Measurements from ENCODE around the gene LIMS1. TPM values are rescaled to one million over a fixed set of nuclear protein-coding genes. Genes with fewer than 3 reads are reported as not detected.
"Not testable (repeated sequence)": the region's sequence is repeated elsewhere in the genome, so short reads cannot be mapped to it uniquely, and the experiment has no call there.

LIMS1 gene
- polyA plus RNA-seq, 1 donor = 47.3 TPM

DNA sequence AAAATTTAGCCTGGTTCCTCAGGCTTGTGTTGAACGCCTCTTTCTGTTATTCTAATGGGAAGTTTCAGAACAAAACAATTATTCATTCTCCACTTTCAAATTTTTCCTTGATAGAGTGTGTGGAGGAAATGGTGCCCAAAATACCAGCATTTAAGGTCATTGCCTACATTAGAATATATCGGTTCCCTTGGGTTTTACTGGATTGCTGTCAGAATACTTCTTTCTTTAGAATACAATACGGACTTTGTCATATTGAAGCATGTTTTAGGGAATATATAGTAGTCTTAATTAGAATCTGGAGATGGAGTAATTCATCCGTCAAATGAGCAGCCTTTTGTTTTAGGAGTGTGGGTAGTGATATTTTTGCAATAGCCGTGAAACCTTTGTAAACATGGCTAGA, 13.3 kb downstream of the LIMS1 start:
- DNase-seq = no peak
- no peak overlapping the region for H3K4me3 ChIP-seq (ENCODE audit: low read length)
- peaks cover 1% of the 10 kb centered on the region for H3K4me1 ChIP-seq (ENCODE audit: control insufficient read depth, insufficient read depth, low read length)
- H3K27ac ChIP-seq (ENCODE audit: low read length) = no peak overlapping the region
- no CpG with 5 or more reads among the region's 5 CpGs for WGBS (ENCODE audit: insufficient coverage, low lambda C conversion rate)
- H3K27me3 ChIP-seq (ENCODE audit: control insufficient read depth, insufficient read depth, low read length) = no peaks in the 10 kb centered on the region
- H3K36me3 ChIP-seq (ENCODE audit: control insufficient read depth, insufficient read depth, low read length) = no peaks in the 10 kb centered on the region
- no peaks in the 10 kb centered on the region for H3K9me3 ChIP-seq (ENCODE audit: control insufficient read depth, low read depth, low read length)

DNA sequence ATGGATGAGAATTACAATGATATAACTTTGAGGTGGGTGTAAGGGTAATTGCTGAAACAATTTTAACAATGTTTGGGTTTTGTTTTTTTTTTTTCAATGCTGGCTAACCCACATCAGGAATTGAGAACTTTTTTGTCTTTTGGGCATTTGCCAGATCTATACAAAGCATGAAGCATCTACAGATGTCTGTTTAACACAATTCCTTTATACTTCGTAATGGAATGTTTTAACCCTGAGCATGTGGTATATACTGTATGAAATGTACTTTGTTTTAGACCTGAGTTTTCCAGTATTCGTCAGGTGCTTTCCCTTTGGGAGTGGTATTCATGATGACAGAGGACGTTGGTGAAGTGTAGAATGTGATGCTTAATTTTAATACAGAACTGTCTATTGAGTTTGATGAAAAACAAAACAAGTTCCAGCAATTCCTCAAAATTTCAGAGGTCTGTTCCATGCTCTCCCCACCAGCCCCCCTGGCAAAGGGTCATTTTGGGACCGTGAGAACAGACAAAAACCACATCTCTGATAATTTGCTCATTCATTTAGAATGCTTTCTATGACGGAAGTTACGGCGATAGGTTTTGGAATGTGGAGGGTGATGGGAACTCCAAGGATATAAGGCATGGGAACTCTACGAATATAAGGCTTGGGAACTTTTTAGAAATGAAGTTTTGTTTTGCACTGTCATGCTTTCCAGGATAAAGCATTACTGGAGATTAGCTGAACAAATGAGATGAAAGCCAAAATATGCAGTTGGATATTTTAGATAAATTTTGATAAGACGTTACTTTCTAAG, 14.1 kb downstream of the LIMS1 start:
- H3K4me3 ChIP-seq (ENCODE audit: low read length) = no peak overlapping the region
- H3K27ac ChIP-seq (ENCODE audit: low read length) = no peak overlapping the region
- H3K27me3 ChIP-seq (ENCODE audit: control insufficient read depth, insufficient read depth, low read length) = no peaks in the 10 kb centered on the region
- no peaks in the 10 kb centered on the region for H3K36me3 ChIP-seq (ENCODE audit: control insufficient read depth, insufficient read depth, low read length)
- WGBS (ENCODE audit: insufficient coverage, low lambda C conversion rate) = 87% methylated on average over 3 of the region's 9 CpGs
- H3K9me3 ChIP-seq (ENCODE audit: control insufficient read depth, low read depth, low read length) = no peaks in the 10 kb centered on the region
- DNase-seq = no peak
- H3K4me1 ChIP-seq (ENCODE audit: control insufficient read depth, insufficient read depth, low read length) = no peaks in the 10 kb centered on the region

DNA sequence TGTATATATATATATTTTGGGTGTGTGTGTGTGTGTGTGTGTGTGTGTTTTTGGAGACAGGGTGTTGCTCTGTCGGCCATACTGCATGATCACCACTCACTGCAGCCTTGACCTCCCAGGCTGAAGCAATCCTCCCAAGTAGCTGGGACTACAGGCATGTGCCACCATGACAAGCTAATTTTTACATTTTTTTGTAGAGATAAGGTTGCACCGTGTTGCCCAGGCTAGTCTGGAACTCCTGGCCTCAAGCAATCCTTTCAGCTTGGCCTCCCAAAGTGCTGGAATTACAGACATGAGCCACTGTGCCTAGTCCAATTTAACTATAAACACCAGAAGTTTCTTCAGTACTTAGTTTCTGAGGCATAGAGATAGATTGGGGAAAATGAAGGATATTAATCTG, 18.3 kb downstream of the LIMS1 start:
- no peaks in the 10 kb centered on the region for H3K36me3 ChIP-seq (ENCODE audit: control insufficient read depth, insufficient read depth, low read length)
- H3K27me3 ChIP-seq (ENCODE audit: control insufficient read depth, insufficient read depth, low read length) = no peaks in the 10 kb centered on the region
- DNase-seq = no peak
- no peak overlapping the region for H3K27ac ChIP-seq (ENCODE audit: low read length)
- no CpG with 5 or more reads among the region's 2 CpGs for WGBS (ENCODE audit: insufficient coverage, low lambda C conversion rate)
- H3K9me3 ChIP-seq (ENCODE audit: control insufficient read depth, low read depth, low read length) = no peaks in the 10 kb centered on the region
- H3K4me1 ChIP-seq (ENCODE audit: control insufficient read depth, insufficient read depth, low read length) = peaks cover 3% of the 10 kb centered on the region
- H3K4me3 ChIP-seq (ENCODE audit: low read length) = no peak overlapping the region

DNA sequence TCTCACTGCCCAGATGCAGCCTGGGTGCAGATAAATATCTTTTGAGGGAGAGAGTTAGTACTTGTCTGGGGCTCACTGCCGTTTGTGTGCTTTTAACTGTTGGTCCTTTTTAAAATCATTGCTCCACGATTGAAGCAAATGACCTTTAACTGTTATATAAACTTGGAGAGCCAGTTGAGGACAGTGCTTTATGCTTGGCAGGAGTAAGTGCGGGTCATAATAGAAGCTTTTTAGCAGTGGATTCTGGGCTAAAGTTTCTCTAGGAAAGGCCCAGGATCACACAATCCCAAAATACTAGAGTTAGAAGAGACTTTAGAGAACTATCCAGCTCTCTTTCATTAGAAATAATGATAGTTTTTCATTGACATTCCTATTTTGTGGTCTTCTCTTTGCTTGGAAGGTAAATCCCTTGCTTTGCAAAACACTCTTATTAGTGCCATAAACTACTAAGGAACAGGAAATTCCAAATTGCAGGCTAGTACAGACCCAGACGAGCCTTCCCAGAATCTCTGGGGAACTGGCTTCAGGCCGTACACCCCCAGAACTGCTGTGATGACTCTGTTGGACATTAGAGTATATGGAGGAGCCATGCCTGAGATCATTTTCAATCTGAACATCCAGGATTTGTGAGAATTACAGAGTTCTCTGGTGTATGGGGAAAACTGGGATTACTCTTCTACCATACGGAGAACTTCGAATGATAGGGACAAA, 19.1 kb downstream of the LIMS1 start:
- no peaks in the 10 kb centered on the region for H3K36me3 ChIP-seq (ENCODE audit: control insufficient read depth, insufficient read depth, low read length)
- H3K9me3 ChIP-seq (ENCODE audit: control insufficient read depth, low read depth, low read length) = no peaks in the 10 kb centered on the region
- H3K27me3 ChIP-seq (ENCODE audit: control insufficient read depth, insufficient read depth, low read length) = no peaks in the 10 kb centered on the region
- no peak overlapping the region for H3K27ac ChIP-seq (ENCODE audit: low read length)
- H3K4me1 ChIP-seq (ENCODE audit: control insufficient read depth, insufficient read depth, low read length) = peaks cover 3% of the 10 kb centered on the region
- WGBS (ENCODE audit: insufficient coverage, low lambda C conversion rate) = no CpG with 5 or more reads among the region's 7 CpGs
- H3K4me3 ChIP-seq (ENCODE audit: low read length) = no peak overlapping the region
- DNase-seq = no peak

DNA sequence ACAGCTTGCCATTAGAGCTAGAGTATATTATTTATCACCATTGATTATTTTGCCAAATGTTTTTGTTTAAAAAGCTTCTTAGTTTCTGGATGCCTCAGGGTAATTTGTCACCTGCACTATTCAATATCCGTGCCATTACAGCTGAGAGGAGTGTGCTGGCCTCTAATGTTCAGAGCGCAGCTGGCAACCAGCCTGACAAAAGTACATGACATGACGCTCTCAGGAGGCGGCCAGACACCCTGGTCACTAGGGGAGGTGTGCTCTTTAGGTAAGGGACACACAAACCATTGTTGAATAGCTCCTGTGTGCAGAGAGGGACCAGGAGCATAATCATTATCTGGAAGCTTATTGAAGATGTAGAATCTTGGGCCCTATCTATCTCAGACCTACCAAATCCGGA, 20.3 kb downstream of the LIMS1 start:
- H3K4me1 ChIP-seq (ENCODE audit: control insufficient read depth, insufficient read depth, low read length) = peaks cover 3% of the 10 kb centered on the region
- H3K27ac ChIP-seq (ENCODE audit: low read length) = no peak overlapping the region
- H3K4me3 ChIP-seq (ENCODE audit: low read length) = no peak overlapping the region
- H3K9me3 ChIP-seq (ENCODE audit: control insufficient read depth, low read depth, low read length) = no peaks in the 10 kb centered on the region
- H3K36me3 ChIP-seq (ENCODE audit: control insufficient read depth, insufficient read depth, low read length) = no peaks in the 10 kb centered on the region
- H3K27me3 ChIP-seq (ENCODE audit: control insufficient read depth, insufficient read depth, low read length) = no peaks in the 10 kb centered on the region
- WGBS (ENCODE audit: insufficient coverage, low lambda C conversion rate) = no CpG with 5 or more reads among the region's 5 CpGs
- DNase-seq = no peak

DNA sequence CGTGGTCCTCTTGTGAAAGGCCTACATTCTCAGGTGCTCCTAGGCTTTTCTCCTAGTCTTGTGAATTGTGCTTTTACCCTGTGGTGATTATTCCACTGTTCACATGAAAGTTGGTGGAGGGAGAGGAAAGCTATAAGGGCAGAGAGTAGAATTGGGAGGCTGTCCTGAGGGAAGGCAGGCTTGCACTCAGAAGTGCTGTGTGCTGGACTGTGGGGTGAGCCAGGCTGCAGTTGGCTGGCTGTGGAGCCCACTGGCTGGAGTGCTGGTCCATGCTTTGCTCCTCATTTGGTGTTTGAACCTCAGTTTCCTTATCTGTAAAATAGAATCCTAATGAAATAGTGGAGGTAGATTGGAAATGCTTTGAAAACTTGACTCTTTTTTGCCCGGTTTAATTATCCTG, 21.3 kb downstream of the LIMS1 start:
- Histone ChIP-seq H3K9me3 (ENCODE audit: control insufficient read depth, low read depth, low read length) (no peaks in the 10 kb centered on the region), H3K4me3 (ENCODE audit: low read length) (no peak overlapping the region), H3K27me3 (ENCODE audit: control insufficient read depth, insufficient read depth, low read length) (no peaks in the 10 kb centered on the region), H3K36me3 (ENCODE audit: control insufficient read depth, insufficient read depth, low read length) (no peaks in the 10 kb centered on the region), H3K4me1 (ENCODE audit: control insufficient read depth, insufficient read depth, low read length) (peaks cover 3% of the 10 kb centered on the region), H3K27ac (ENCODE audit: low read length) (no peak overlapping the region)
- WGBS (ENCODE audit: insufficient coverage, low lambda C conversion rate) = 100% methylated on average over 1 of the region's 2 CpGs
- no peak for DNase-seq

DNA sequence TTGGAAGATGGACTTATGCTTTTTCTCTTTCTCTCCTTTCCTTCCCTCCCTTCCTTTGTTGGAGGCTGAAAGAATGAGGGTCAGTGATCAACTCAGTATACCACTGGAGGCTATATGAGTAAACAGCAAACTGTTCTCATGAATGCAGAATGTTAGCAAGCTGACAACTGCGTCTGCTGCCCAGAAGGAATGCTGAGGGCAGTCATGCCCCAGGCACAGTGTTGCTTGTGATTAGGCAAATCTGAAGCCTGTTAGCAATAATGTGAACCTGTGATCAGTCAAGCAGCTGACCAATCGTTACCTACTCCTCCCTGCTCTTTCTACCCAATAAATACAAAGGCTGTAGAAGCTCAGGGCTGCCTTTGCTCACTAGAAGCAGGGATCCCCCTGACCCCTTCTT, 22.3 kb downstream of the LIMS1 start:
- not testable (repeated sequence) for H3K4me1 ChIP-seq (ENCODE audit: control insufficient read depth, insufficient read depth, low read length); H3K36me3 ChIP-seq (ENCODE audit: control insufficient read depth, insufficient read depth, low read length); H3K27me3 ChIP-seq (ENCODE audit: control insufficient read depth, insufficient read depth, low read length); H3K9me3 ChIP-seq (ENCODE audit: control insufficient read depth, low read depth, low read length); H3K4me3 ChIP-seq (ENCODE audit: low read length); H3K27ac ChIP-seq (ENCODE audit: low read length); DNase-seq
- no CpG with 5 or more reads among the region's 2 CpGs for WGBS (ENCODE audit: insufficient coverage, low lambda C conversion rate)

DNA sequence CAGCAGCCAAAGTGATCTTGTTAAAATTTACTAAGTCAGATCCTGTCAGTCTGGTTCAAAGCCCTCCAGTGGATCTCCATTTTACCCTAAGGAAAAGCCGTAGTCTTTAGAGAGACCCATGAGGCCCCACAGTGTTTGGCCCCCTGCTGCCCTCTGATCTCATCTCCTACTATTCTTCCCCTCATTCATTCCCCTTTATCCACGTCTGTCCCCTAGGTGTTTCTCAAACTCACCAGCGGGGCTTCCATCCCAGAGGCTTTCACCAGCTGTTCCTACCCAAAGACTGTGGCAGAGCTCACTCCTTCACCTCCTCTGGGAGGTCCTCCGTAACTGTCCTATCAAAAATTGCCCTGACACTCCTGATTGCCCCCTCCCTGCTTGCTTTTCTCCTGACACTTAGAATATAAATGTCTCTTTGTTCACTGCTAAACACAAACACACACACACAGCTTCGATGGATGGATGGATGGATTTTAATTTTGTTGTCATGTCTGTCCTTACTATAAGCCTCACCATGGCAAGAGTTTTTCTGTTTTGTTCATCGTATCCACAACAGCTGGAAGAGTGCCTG, 26.1 kb downstream of the LIMS1 start:
- DNase-seq = no peak
- no peaks in the 10 kb centered on the region for H3K4me1 ChIP-seq (ENCODE audit: control insufficient read depth, insufficient read depth, low read length)

DNA sequence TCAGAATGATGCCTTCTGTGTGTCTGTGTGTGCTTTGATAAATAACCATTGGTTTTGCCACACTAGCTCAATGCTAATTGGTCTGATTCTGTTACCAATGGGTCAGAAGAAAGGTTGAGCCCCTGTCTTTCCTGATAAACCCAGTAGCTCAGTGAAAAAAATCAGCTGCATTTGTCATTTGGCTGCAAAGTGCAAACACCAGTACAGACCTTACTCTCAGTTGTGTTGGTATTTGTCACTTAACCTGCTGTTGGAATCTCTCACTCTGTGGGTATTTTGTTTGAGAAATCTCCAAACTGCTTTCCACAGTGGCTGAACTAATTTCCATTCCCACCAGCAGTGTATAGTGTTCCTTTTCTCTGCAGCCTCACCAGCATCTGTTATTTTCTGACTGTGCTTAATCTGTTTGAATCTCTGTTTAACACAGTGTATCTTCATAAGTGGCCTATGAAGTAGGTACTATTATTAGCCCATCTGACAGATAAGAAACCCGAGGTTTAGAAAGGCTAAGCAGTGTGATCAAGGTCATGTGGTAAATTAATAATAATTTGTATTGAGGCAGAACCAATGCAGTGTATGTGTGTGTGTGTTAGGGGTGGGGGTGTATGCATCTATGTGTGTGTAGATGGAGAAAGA, 26.7 kb downstream of the LIMS1 start:
- Histone ChIP-seq H3K27me3 (ENCODE audit: control insufficient read depth, insufficient read depth, low read length) (no peaks in the 10 kb centered on the region), H3K27ac (ENCODE audit: low read length) (no peak overlapping the region), H3K9me3 (ENCODE audit: control insufficient read depth, low read depth, low read length) (no peaks in the 10 kb centered on the region), H3K4me3 (ENCODE audit: low read length) (no peak overlapping the region), H3K4me1 (ENCODE audit: control insufficient read depth, insufficient read depth, low read length) (no peaks in the 10 kb centered on the region), H3K36me3 (ENCODE audit: control insufficient read depth, insufficient read depth, low read length) (no peaks in the 10 kb centered on the region)
- no peak for DNase-seq
- whole genome bisulfite sequencing (ENCODE audit: insufficient coverage, low lambda C conversion rate) = 0% methylated on average over 1 of the region's 1 CpG

More for the DNA sequence above, 26.1 kb downstream of the LIMS1 start:
- WGBS (ENCODE audit: insufficient coverage, low lambda C conversion rate) = 100% methylated on average over 1 of the region's 6 CpGs
- Histone ChIP-seq H3K27me3 (ENCODE audit: control insufficient read depth, insufficient read depth, low read length) (no peaks in the 10 kb centered on the region), H3K36me3 (ENCODE audit: control insufficient read depth, insufficient read depth, low read length) (no peaks in the 10 kb centered on the region), H3K27ac (ENCODE audit: low read length) (no peak overlapping the region), H3K4me3 (ENCODE audit: low read length) (no peak overlapping the region), H3K9me3 (ENCODE audit: control insufficient read depth, low read depth, low read length) (no peaks in the 10 kb centered on the region)

DNA sequence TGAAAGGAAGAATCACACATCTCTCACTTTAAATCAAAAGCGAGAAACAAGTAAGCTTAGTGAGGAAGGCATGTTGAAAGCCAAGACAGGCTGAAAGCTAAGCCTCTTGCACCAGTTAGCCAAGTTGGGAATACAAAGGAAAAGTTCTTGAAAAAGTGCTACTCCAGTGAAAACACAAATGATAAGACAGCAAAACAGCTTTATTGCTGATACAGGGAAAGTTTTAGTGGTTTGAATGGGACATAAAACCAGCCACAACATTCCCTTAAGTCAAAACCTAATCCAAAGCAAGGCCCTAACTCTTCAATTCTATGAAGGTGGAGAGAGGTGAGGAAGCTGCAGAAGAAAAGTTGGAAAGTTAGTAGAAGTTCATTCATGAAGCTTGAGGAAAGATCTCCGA, 28.0 kb downstream of the LIMS1 start:
- 100% methylated on average over 2 of the region's 2 CpGs for WGBS (ENCODE audit: insufficient coverage, low lambda C conversion rate)
- no peaks in the 10 kb centered on the region for H3K4me1 ChIP-seq (ENCODE audit: control insufficient read depth, insufficient read depth, low read length)
- no peaks in the 10 kb centered on the region for H3K36me3 ChIP-seq (ENCODE audit: control insufficient read depth, insufficient read depth, low read length)
- H3K27ac ChIP-seq (ENCODE audit: low read length) = no peak overlapping the region
- H3K27me3 ChIP-seq (ENCODE audit: control insufficient read depth, insufficient read depth, low read length) = no peaks in the 10 kb centered on the region
- H3K4me3 ChIP-seq (ENCODE audit: low read length) = no peak overlapping the region
- no peaks in the 10 kb centered on the region for H3K9me3 ChIP-seq (ENCODE audit: control insufficient read depth, low read depth, low read length)
- DNase-seq = no peak

All from large intestine (tissue), 3 donors.